Panc1 (cell line): ENCODE measurements around the gene LMCD1. TPM values are rescaled to one million over a fixed set of nuclear protein-coding genes. Genes with fewer than 3 reads are reported as not detected.

Experiments used
- ATAC-seq: fragments of 200-7000 bp; cut with Tn5 transposase; 2 replicates; pipeline ENCODE4 v1.9.1; 2020; ENCODE audit warnings: mild to moderate bottlenecking, moderate library complexity
- BruUV-seq: library from RNA; stranded (reverse); fragments of 400-500 nt; replicated peaks from 2 replicates; lab custom pipeline; 2021; lab: Mats Ljungman, UMichigan
- CTCF ChIA-PET: fragments of 300-600 bp; sonication (Branson Sonifier 250); formaldehyde crosslinking; loops from one replicate; lab custom pipeline; 2022; ENCODE audit warnings: antibody characterized with exemption; lab: Charles Lee
- POLR2A ChIA-PET: fragments of 300-600 bp; sonication (Branson Sonifier 250); formaldehyde crosslinking; loops from one replicate; lab custom pipeline; 2022; ENCODE audit warnings: antibody characterized with exemption; lab: Charles Lee
- DNase-seq: peaks from one replicate; pipeline ENCODE4 v3.0.0-alpha.2; 2010; ENCODE audit warnings: low read depth, low spot score
- H3K27ac ChIP-seq: 2 replicates; pipeline ENCODE4 v1.5.1; 2011; ENCODE audit warnings: mild to moderate bottlenecking, low read length, inconsistent platforms
- H3K27me3 ChIP-seq: fragments of 200-500 bp; sonication (Bioruptor generic); 2 replicates; pipeline ENCODE4 v1.6.0; 2014; ENCODE audit warnings: low read length, inconsistent platforms; ENCODE audit not compliant: control insufficient read depth, insufficient read depth
- H3K36me3 ChIP-seq: fragments of 200-500 bp; sonication (Bioruptor generic); 2 replicates; pipeline ENCODE4 v1.5.1; 2014; ENCODE audit warnings: inconsistent platforms, mild to moderate bottlenecking, low read length, moderate library complexity; ENCODE audit not compliant: control insufficient read depth, insufficient read depth
- H3K4me1 ChIP-seq: 2 replicates; pipeline ENCODE4 v1.5.1; 2011; ENCODE audit warnings: inconsistent platforms, mild to moderate bottlenecking, low read length, moderate library complexity; ENCODE audit not compliant: control insufficient read depth, insufficient read depth
- H3K4me3 ChIP-seq, 2 experiments: 2 replicates each; pipeline ENCODE4 v1.5.1; 2011 to 2012; ENCODE audit warnings: low read depth in 2 of 2, low read length in 2 of 2, mild to moderate bottlenecking in 2 of 2, inconsistent platforms in 1 of 2, moderate library complexity in 1 of 2
- H3K9me3 ChIP-seq: fragments of 200-500 bp; sonication (Bioruptor generic); 2 replicates; pipeline ENCODE4 v1.5.1; 2014; ENCODE audit warnings: low read depth, mild to moderate bottlenecking, inconsistent platforms, low read length, moderate library complexity; ENCODE audit not compliant: control insufficient read depth, insufficient read depth
- POLR2AphosphoS5 ChIP-seq: IDR thresholded peaks from 2 replicates; pipeline ENCODE4 v1.6.1; 2012; ENCODE audit warnings: mild to moderate bottlenecking, low read depth, low read length, moderate library complexity
- REST ChIP-seq, 2 experiments: IDR thresholded peaks; 2 replicates each; pipeline ENCODE4 v1.6.1; 2011 to 2012; ENCODE audit warnings: low read depth in 2 of 2, control low read depth in 1 of 2, low read length in 1 of 2, mild to moderate bottlenecking in 1 of 2, moderate library complexity in 1 of 2; ENCODE audit not compliant: insufficient read depth in 1 of 2
- SIN3A ChIP-seq: IDR thresholded peaks from 2 replicates; pipeline ENCODE4 v1.6.1; 2012; ENCODE audit warnings: low read depth, mild to moderate bottlenecking, low read length, moderate library complexity, borderline replicate concordance; ENCODE audit not compliant: insufficient read depth
- TCF7L2 ChIP-seq: IDR thresholded peaks from 2 replicates; pipeline ENCODE4 v1.6.1; 2011; ENCODE audit warnings: mild to moderate bottlenecking, low read depth, low read length, inconsistent platforms
- in situ Hi-C: cut with HindIII; loops from 2 replicates; pipeline ENCODE4 v1.10.0; 2016; ENCODE audit warnings: low sequenced_read_pairs, low pct_unique_long_range_greater_than_20kb
- intact Hi-C: fragments of 100-400 bp; cut with micrococcal nuclease; formaldehyde crosslinking; loops from one replicate; pipeline ENCODE4 v1.10.0; 2022; ENCODE audit not compliant: unreplicated experiment
- total RNA-seq: library from RNA; stranded (reverse); gene quantifications from one replicate; pipeline ENCODE4 v1.2.1, GENCODE V29; 2021; ENCODE audit not compliant: unreplicated experiment
- TF ChIP-seq, protein P1 (sequence below): fragments of 450-650 bp; IDR thresholded peaks from 2 replicates; pipeline ENCODE4 v1.5.1; 2017; ENCODE audit warnings: mild to moderate bottlenecking

The LMCD1 gene
- total RNA-seq, 1 experiment from 2014 or later: 24.8 TPM

DNA sequence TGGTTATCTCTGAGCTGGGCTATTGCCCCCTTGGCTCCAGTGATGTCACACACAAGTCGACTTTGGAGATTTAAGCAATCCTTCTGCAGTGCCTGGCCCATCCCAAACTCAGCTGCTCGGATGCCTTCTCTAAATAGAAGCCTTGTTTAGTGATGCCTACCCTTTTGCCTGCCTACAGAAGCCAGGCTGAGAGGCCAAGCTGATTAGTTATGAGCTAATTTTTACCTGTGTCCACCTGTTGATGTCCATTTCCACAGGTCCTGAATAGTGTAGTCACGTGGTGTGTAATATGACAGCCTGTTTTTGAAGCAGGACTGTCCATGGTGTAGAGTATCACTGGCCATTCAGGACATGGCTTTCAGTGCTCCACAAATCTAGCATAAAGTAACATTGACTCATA lies 97.5 kb downstream of the LMCD1 start:
- POLR2A ChIA-PET: no interaction called here
- no TSS peak for BruUV-seq

DNA sequence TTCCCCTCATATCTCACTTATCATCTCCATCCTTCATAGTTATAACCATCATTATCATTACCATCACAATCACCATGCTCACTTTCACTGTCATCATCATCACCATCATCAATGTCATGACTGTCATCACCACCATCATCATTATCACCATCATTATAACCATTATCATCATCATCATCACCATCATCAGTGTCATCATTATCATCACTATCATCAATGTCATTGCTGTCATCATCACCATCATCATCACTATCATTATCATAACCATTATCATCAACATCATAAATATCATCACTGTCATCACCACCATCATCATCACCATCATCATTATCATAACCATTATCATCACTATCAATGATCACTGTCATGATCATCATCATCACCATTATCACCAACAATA lies 98.8 kb downstream of the LMCD1 start:
- no peak overlapping the region for H3K27ac ChIP-seq
- intact Hi-C loops: no loop called here
- H3K27me3 ChIP-seq: no peaks in the 10 kb centered on the region
- no peak for DNase-seq
- H3K36me3 ChIP-seq: no peaks in the 10 kb centered on the region
- no peaks in the 10 kb centered on the region for H3K4me1 ChIP-seq
- TF ChIP-seq, protein P1, sequence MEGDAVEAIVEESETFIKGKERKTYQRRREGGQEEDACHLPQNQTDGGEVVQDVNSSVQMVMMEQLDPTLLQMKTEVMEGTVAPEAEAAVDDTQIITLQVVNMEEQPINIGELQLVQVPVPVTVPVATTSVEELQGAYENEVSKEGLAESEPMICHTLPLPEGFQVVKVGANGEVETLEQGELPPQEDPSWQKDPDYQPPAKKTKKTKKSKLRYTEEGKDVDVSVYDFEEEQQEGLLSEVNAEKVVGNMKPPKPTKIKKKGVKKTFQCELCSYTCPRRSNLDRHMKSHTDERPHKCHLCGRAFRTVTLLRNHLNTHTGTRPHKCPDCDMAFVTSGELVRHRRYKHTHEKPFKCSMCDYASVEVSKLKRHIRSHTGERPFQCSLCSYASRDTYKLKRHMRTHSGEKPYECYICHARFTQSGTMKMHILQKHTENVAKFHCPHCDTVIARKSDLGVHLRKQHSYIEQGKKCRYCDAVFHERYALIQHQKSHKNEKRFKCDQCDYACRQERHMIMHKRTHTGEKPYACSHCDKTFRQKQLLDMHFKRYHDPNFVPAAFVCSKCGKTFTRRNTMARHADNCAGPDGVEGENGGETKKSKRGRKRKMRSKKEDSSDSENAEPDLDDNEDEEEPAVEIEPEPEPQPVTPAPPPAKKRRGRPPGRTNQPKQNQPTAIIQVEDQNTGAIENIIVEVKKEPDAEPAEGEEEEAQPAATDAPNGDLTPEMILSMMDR: no peak
- TF ChIP-seq REST (IDR thresholded peaks at IDR 0.05; ENCODE audit: insufficient read depth in 1 of 2, low read depth in 2 of 2, low read length in 1 of 2): no peak
- TF ChIP-seq SIN3A: no peak
- TF ChIP-seq TCF7L2: no peak
- no TSS peak for BruUV-seq
- H3K9me3 ChIP-seq: no peaks in the 10 kb centered on the region
- POLR2A ChIA-PET: no interaction called here
- in situ Hi-C loops: no loop called here
- no peak for ATAC-seq
- CTCF ChIA-PET: no interaction called here
- no peak overlapping the region for H3K4me3 ChIP-seq

More for the DNA sequence above, 97.5 kb downstream of the LMCD1 start:
- in situ Hi-C loops: no loop called here
- intact Hi-C loops: no loop called here
- no peak overlapping the region for H3K27ac ChIP-seq
- TF ChIP-seq REST (IDR thresholded peaks at IDR 0.05; ENCODE audit: insufficient read depth in 1 of 2, low read depth in 2 of 2, low read length in 1 of 2): no peak
- TF ChIP-seq, protein P1: no peak
- no peak for TF ChIP-seq TCF7L2
- TF ChIP-seq SIN3A: no peak
- no peak for TF ChIP-seq POLR2AphosphoS5
- CTCF ChIA-PET: no interaction called here
- ATAC-seq (no peak), DNase-seq (no peak)
- no peaks in the 10 kb centered on the region for H3K27me3 ChIP-seq
- H3K4me3 ChIP-seq: no peak overlapping the region
- H3K4me1 ChIP-seq: no peaks in the 10 kb centered on the region
- no peaks in the 10 kb centered on the region for H3K36me3 ChIP-seq
- H3K9me3 ChIP-seq: no peaks in the 10 kb centered on the region
